Measurements from ENCODE around the gene XRCC5.

XRCC5 gene

GRCh38 chr2:216149741-216150140 lies 40.6 kb downstream of the XRCC5 start:
- H3K27ac ChIP-seq = peak overlapping the region; percentile 3; the same call in 1 of the 2 replicates

GRCh38 chr2:216151313-216152025 lies 42.3 kb downstream of the XRCC5 start:
- TF ChIP-seq CTCF (conservative IDR thresholded peaks at IDR 0.05) = peak; percentile 49

More at GRCh38 chr2:216149741-216150140, 40.6 kb downstream of the XRCC5 start:
- no peak for TF ChIP-seq CTCF (conservative IDR thresholded peaks at IDR 0.05)

GRCh38 chr2:216155954-216156353 lies 46.8 kb downstream of the XRCC5 start:
- H3K27ac ChIP-seq = no peak overlapping the region
- TF ChIP-seq CTCF (conservative IDR thresholded peaks at IDR 0.05) = no peak

More at GRCh38 chr2:216151313-216152025, 42.3 kb downstream of the XRCC5 start:
- H3K27ac ChIP-seq = no peak overlapping the region

GRCh38 chr2:216156822-216157221 lies 47.7 kb downstream of the XRCC5 start:
- no peak overlapping the region for H3K27ac ChIP-seq
- no peak for TF ChIP-seq CTCF (conservative IDR thresholded peaks at IDR 0.05)

GRCh38 chr2:216159144-216159543 lies 50.0 kb downstream of the XRCC5 start:
- TF ChIP-seq CTCF (conservative IDR thresholded peaks at IDR 0.05) = no peak

GRCh38 chr2:216159646-216160045 lies 50.5 kb downstream of the XRCC5 start:
- no peak for TF ChIP-seq CTCF (conservative IDR thresholded peaks at IDR 0.05)
- H3K27ac ChIP-seq = no peak overlapping the region

More at GRCh38 chr2:216159144-216159543, 50.0 kb downstream of the XRCC5 start:
- H3K27ac ChIP-seq = no peak overlapping the region

- TF ChIP-seq CTCF (conservative IDR thresholded peaks at IDR 0.05) = no peak
- H3K27ac ChIP-seq = no peak overlapping the region
Observed at GRCh38 chr2:216160786-216161185, 51.6 kb downstream of the XRCC5 start.
